ENCODE results near the gene CALY. TPM values are rescaled to one million over a fixed set of nuclear protein-coding genes. Genes with fewer than 3 reads are reported as not detected.

Gene CALY
- total RNA-seq, 1 experiment from 2014 or later, result not detected

DNA sequence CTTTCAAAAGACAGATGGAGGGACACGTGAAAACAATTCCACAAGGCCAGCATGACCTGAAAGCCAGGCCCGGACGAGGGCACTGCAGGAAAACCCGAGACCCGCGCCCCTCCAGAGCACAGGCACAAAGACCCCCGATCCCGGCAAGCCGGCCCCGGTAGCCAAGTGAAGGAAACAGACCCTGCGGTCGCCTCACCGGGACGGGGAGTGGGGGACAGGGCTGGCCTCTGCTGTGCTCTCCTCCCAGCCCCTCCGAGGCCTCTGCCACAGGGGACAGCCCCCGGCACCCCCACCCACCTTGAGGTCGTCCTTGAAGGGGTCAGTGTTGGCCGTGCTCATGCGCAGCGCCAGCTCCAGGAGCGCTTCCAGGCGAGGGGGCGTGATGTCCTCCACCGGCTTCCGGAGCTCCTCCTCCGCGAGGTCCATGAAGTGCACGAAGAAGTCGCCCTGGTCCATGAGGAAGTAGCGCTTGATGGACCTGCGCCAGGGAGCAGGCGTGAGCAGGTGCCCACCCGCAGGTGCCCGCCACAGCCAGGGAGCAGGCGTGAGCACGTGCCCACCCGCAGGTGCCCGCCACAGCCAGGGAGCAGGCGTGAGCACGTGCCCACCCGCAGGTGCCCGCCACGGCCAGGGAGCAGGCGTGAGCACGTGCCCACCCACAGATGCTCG lies 48.7 kb downstream of the CALY start:
- POLR2A ChIA-PET (ENCODE audit: unreplicated experiment), result no interaction called here
- DNase-seq (no peak), ATAC-seq (no peak)
- Histone ChIP-seq H3K9me3 (ENCODE audit: low read length) (no peaks in the 10 kb centered on the region), H3K79me2 (ENCODE audit: low read length) (no peaks in the 10 kb centered on the region; the same call in 1 of the 2 replicates), H3K9me2 (replicated peaks; ENCODE audit: low read length) (no peaks in the 10 kb centered on the region), H4K20me1 (ENCODE audit: low read length) (no peaks in the 10 kb centered on the region), H3F3A (ENCODE audit: low read length, unreplicated experiment) (no peaks in the 10 kb centered on the region), H2AFZ (ENCODE audit: low read length) (no peak overlapping the region), H3K27ac (ENCODE audit: low read length) (no peak overlapping the region), H3K4me3 (ENCODE audit: low read length) (no peak overlapping the region), H3K36me3 (ENCODE audit: low read depth, low read length) (peaks cover 25% of the 10 kb centered on the region; the same call in 1 of the 2 replicates), H3K27me3 (ENCODE audit: low read length) (no peaks in the 10 kb centered on the region), H3K9ac (ENCODE audit: low read length) (no peak overlapping the region), H3K4me2 (ENCODE audit: low read length) (no peak overlapping the region), H3K4me1 (ENCODE audit: insufficient read depth, low read length) (peaks cover 7% of the 10 kb centered on the region)
- CTCF ChIA-PET, result no interaction called here
- TF ChIP-seq EZH2 (IDR thresholded peaks at IDR 0.05; ENCODE audit: low read length, unreplicated experiment) (no peak), EZH2phosphoT487 (IDR thresholded peaks at IDR 0.05; ENCODE audit: borderline replicate concordance, low read length) (no peak)
- TF ChIP-seq, protein P1, sequence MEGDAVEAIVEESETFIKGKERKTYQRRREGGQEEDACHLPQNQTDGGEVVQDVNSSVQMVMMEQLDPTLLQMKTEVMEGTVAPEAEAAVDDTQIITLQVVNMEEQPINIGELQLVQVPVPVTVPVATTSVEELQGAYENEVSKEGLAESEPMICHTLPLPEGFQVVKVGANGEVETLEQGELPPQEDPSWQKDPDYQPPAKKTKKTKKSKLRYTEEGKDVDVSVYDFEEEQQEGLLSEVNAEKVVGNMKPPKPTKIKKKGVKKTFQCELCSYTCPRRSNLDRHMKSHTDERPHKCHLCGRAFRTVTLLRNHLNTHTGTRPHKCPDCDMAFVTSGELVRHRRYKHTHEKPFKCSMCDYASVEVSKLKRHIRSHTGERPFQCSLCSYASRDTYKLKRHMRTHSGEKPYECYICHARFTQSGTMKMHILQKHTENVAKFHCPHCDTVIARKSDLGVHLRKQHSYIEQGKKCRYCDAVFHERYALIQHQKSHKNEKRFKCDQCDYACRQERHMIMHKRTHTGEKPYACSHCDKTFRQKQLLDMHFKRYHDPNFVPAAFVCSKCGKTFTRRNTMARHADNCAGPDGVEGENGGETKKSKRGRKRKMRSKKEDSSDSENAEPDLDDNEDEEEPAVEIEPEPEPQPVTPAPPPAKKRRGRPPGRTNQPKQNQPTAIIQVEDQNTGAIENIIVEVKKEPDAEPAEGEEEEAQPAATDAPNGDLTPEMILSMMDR (conservative IDR thresholded peaks at IDR 0.05; ENCODE audit: low read depth, low read length), result no peak
- intact Hi-C loops (cut with micrococcal nuclease), result no loop called here
- BruUV-seq (replicated peaks), result no TSS peak

DNA sequence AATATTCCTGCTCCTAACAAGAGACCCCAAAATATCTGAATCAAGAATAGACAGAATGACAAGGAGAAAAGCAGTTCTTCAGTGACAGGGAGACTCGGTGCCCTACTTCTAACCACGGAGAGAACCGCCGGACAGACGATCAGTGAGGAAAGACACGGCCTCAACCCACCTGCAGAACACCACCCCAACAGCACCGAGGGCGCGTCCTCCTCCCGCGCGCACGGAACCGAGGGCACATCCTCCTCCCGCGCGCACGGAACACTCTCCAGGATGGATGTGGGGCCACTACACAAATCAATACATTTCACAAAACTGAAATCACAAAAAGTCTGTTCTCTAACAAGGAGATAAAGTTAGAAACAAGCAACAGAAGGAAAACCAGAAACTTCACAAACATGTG lies 50.3 kb downstream of the CALY start:
- no peak overlapping the region for H3K27ac ChIP-seq (ENCODE audit: low read length)
- no peak for ATAC-seq

DNA sequence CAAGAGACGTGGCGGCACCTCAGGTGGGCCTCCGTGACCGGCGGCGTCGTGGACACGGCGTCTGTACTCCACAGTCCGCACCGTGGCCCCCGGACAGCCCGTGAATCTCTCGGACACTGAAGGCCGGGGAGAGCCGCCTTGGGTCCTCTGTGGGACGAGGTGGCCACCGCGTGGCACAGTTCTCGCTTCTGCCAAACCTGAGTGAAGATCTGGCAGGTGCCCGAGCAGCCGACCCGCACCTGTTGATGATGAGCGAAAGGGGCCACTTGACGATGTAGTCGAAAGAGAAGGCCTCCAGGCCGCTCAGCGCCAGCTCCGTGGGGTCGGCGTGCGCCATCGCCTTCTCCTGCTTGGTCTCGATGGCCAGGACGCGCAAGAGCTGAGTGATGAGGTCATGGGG lies 51.5 kb downstream of the CALY start:
- Histone ChIP-seq H3K9me2 (replicated peaks; ENCODE audit: low read length) (no peaks in the 10 kb centered on the region), H3K27me3 (ENCODE audit: low read length) (no peaks in the 10 kb centered on the region), H3K27ac (ENCODE audit: low read length) (no peak overlapping the region), H4K20me1 (ENCODE audit: low read length) (no peaks in the 10 kb centered on the region), H3K79me2 (ENCODE audit: low read length) (no peaks in the 10 kb centered on the region; the same call in 1 of the 2 replicates), H3K4me1 (ENCODE audit: insufficient read depth, low read length) (peaks cover 3% of the 10 kb centered on the region), H3K4me2 (ENCODE audit: low read length) (no peak overlapping the region), H3F3A (ENCODE audit: low read length, unreplicated experiment) (no peaks in the 10 kb centered on the region), H3K9ac (ENCODE audit: low read length) (no peak overlapping the region), H3K9me3 (ENCODE audit: low read length) (no peaks in the 10 kb centered on the region), H2AFZ (ENCODE audit: low read length) (no peak overlapping the region), H3K36me3 (ENCODE audit: low read depth, low read length) (peaks cover 15% of the 10 kb centered on the region; the same call in 1 of the 2 replicates), H3K4me3 (ENCODE audit: low read length) (no peak overlapping the region)
- DNase-seq, result no peak
- no TSS peak for BruUV-seq (replicated peaks)
- intact Hi-C loops (cut with micrococcal nuclease), result no loop called here
- no peak for TF ChIP-seq EZH2 (IDR thresholded peaks at IDR 0.05; ENCODE audit: low read length, unreplicated experiment)
- TF ChIP-seq EZH2phosphoT487 (IDR thresholded peaks at IDR 0.05; ENCODE audit: borderline replicate concordance, low read length), result no peak
- TF ChIP-seq, protein P1 (conservative IDR thresholded peaks at IDR 0.05; ENCODE audit: low read depth, low read length), result no peak
- POLR2A ChIA-PET (ENCODE audit: unreplicated experiment), result no interaction called here
- CTCF ChIA-PET, result no interaction called here
- ATAC-seq, result no peak

More for the DNA sequence above, 50.3 kb downstream of the CALY start:
- TF ChIP-seq EZH2phosphoT487 (IDR thresholded peaks at IDR 0.05; ENCODE audit: borderline replicate concordance, low read length), result no peak
- TF ChIP-seq, protein P1 (conservative IDR thresholded peaks at IDR 0.05; ENCODE audit: low read depth, low read length), result no peak
- no peak for TF ChIP-seq EZH2 (IDR thresholded peaks at IDR 0.05; ENCODE audit: low read length, unreplicated experiment)
- no peak for DNase-seq
- Histone ChIP-seq H3K27me3 (ENCODE audit: low read length) (no peaks in the 10 kb centered on the region), H3K36me3 (ENCODE audit: low read depth, low read length) (peaks cover 21% of the 10 kb centered on the region; the same call in 1 of the 2 replicates), H3K79me2 (ENCODE audit: low read length) (no peaks in the 10 kb centered on the region; the same call in 1 of the 2 replicates), H3K4me3 (ENCODE audit: low read length) (no peak overlapping the region), H4K20me1 (ENCODE audit: low read length) (no peaks in the 10 kb centered on the region), H3K4me2 (ENCODE audit: low read length) (no peak overlapping the region), H3F3A (ENCODE audit: low read length, unreplicated experiment) (no peaks in the 10 kb centered on the region), H2AFZ (ENCODE audit: low read length) (no peak overlapping the region), H3K9ac (ENCODE audit: low read length) (no peak overlapping the region), H3K9me3 (ENCODE audit: low read length) (no peaks in the 10 kb centered on the region), H3K4me1 (ENCODE audit: insufficient read depth, low read length) (no peaks in the 10 kb centered on the region), H3K9me2 (replicated peaks; ENCODE audit: low read length) (no peaks in the 10 kb centered on the region)
- BruUV-seq (replicated peaks), result no TSS peak
- ChIA-PET POLR2A (ENCODE audit: unreplicated experiment) (no interaction called here), CTCF (no interaction called here)
- intact Hi-C loops (cut with micrococcal nuclease), result no loop called here

Measured in PC-3 (cell line).